ENCODE measurements around the gene SGMS1. TPM values are rescaled to one million over a fixed set of nuclear protein-coding genes. Genes with fewer than 3 reads are reported as not detected.

SGMS1 gene
- total and polyA plus RNA-seq, 2 experiments from 2014 or later, result 15.0 to 34.7 TPM

- Histone ChIP-seq H3K27ac (ENCODE audit: low read depth) (peak overlapping the region; percentile 86), H3K36me3 (ENCODE audit: insufficient read depth) (no peaks in the 10 kb centered on the region), H3F3A (replicated peaks; ENCODE audit: low read depth) (no peaks in the 10 kb centered on the region), H3K4me1 (ENCODE audit: insufficient read depth) (peaks cover 29% of the 10 kb centered on the region), H3K9me2 (ENCODE audit: insufficient read depth) (no peaks in the 10 kb centered on the region; the same call in 1 of the 2 replicates), H3K79me2 (replicated peaks; ENCODE audit: insufficient read depth) (peaks cover 12% of the 10 kb centered on the region), H4K20me1 (replicated peaks; ENCODE audit: insufficient read depth) (no peaks in the 10 kb centered on the region), H2AFZ (no peak overlapping the region), H3K4me2 (peak overlapping the region; percentile 66), H3K4me3 (peak overlapping the region; percentile 6; the same call in 1 of the 2 replicates), H3K27me3 (ENCODE audit: insufficient read depth) (no peaks in the 10 kb centered on the region)
- peaks cover 6% of the 10 kb centered on the region; the same call in 2 of the 3 replicates for H3K36me3 Mint-ChIP-seq (ENCODE audit: low read depth)
- H3K27me3 Mint-ChIP-seq (ENCODE audit: insufficient read depth, low read depth, poor library complexity), result no peaks in the 10 kb centered on the region
- H3K4me1 Mint-ChIP-seq, result peaks cover 48% of the 10 kb centered on the region
- no peak overlapping the region; the same call in 2 of the 3 replicates for H3K4me3 Mint-ChIP-seq
- peaks cover 6% of the 10 kb centered on the region; the same call in 2 of the 3 replicates for H3K9me3 Mint-ChIP-seq
- DNase-seq (ENCODE audit: low spot score), result no peak
- no peak for TF ChIP-seq ZNF462 (CRISPR knock-in tag; IDR thresholded peaks at IDR 0.05)
- no peak for TF ChIP-seq REST (IDR thresholded peaks at IDR 0.05; ENCODE audit: unreplicated experiment)
- TF ChIP-seq CREB1 (CRISPR knock-in tag; IDR thresholded peaks at IDR 0.05; ENCODE audit: low read depth), result no peak
- no peak for TF ChIP-seq EZH2phosphoT487 (IDR thresholded peaks at IDR 0.05; ENCODE audit: unreplicated experiment)
- TF ChIP-seq EZH2 (IDR thresholded peaks at IDR 0.05; ENCODE audit: low read depth, unreplicated experiment), result no peak
- TF ChIP-seq ZNF331 (CRISPR knock-in tag; IDR thresholded peaks at IDR 0.05; ENCODE audit: low read depth), result no peak
- TF ChIP-seq JUNB (IDR thresholded peaks at IDR 0.05; ENCODE audit: unreplicated experiment), result no peak
- no peak for TF ChIP-seq STAT1 (IDR thresholded peaks at IDR 0.05; ENCODE audit: unreplicated experiment)
- no peak for TF ChIP-seq NANOG (IDR thresholded peaks at IDR 0.05; ENCODE audit: borderline replicate concordance)
- no peak for TF ChIP-seq ZNF114 (CRISPR knock-in tag; IDR thresholded peaks at IDR 0.05)
- no peak for TF ChIP-seq ETS1 (IDR thresholded peaks at IDR 0.05)
- TF ChIP-seq CTCF (conservative IDR thresholded peaks at IDR 0.05; ENCODE audit: low read depth in 2 of 2), result no peak
- TF ChIP-seq POLR2AphosphoS5 (IDR thresholded peaks at IDR 0.05; ENCODE audit: low read depth), result no peak
- peak overlapping the region; percentile 98 for H3K27ac Mint-ChIP-seq
- no peak for ATAC-seq
These were observed 152.2 kb downstream of the SGMS1 start for GRCh38 chr10:50471583-50471975.
